GM18517 (cell line): ENCODE results near the gene ARV1.

Experiments used
- ATAC-seq: cut with Tn5 transposase; IDR thresholded peaks from one replicate; pipeline ENCODE4 v1.9.1; 2021; ENCODE audit warnings: mild to moderate bottlenecking, moderate library complexity; ENCODE audit not compliant: unreplicated experiment

The ARV1 gene

GRCh38 chr1:230978491-230979388, at the start of gene ARV1, which contains the start of gene TTC13:
Gene ARV1 (plus strand): TSS chr1:230979094. CDS start chr1:230979106, 12 bp downstream.
Gene TTC13 (minus strand): TSS chr1:230978861. CDS start chr1:230978830, 31 bp downstream.
- ATAC-seq, result peak; percentile 89

- no peak for ATAC-seq
These were observed 47.9 kb upstream of the ARV1 start for GRCh38 chr1:230930986-230931385.

- no peak for ATAC-seq
These were observed 43.0 kb upstream of the ARV1 start for GRCh38 chr1:230935852-230936251.

GRCh38 chr1:230936475-230936874, 42.4 kb upstream of the ARV1 start:
- no peak for ATAC-seq

- ATAC-seq, result no peak
These were observed 41.5 kb upstream of the ARV1 start for GRCh38 chr1:230937371-230937770.

- ATAC-seq, result no peak
These were observed 39.9 kb upstream of the ARV1 start for GRCh38 chr1:230938924-230939368.

- no peak for ATAC-seq
These were observed 38.9 kb upstream of the ARV1 start for GRCh38 chr1:230939806-230940489.

GRCh38 chr1:230940848-230941247, 38.0 kb upstream of the ARV1 start:
- ATAC-seq, result no peak

GRCh38 chr1:230943048-230943593, 35.8 kb upstream of the ARV1 start:
- no peak for ATAC-seq

GRCh38 chr1:230948301-230948700, 30.6 kb upstream of the ARV1 start:
- no peak for ATAC-seq

GRCh38 chr1:230948903-230949302, 30.0 kb upstream of the ARV1 start:
- ATAC-seq, result no peak

- no peak for ATAC-seq
These were observed 28.5 kb upstream of the ARV1 start for GRCh38 chr1:230950404-230950803.

- peak; percentile 93 for ATAC-seq
These were observed 21.3 kb upstream of the ARV1 start for GRCh38 chr1:230957580-230957989.

GRCh38 chr1:230958370-230958769, 20.5 kb upstream of the ARV1 start:
- ATAC-seq, result no peak

GRCh38 chr1:230964896-230965295, 14.0 kb upstream of the ARV1 start:
- ATAC-seq, result no peak

- no peak for ATAC-seq
These were observed 13.4 kb upstream of the ARV1 start for GRCh38 chr1:230965535-230965934.

GRCh38 chr1:230966358-230966873, 12.5 kb upstream of the ARV1 start:
- no peak for ATAC-seq

GRCh38 chr1:230970432-230970831, 8.5 kb upstream of the ARV1 start:
- ATAC-seq, result no peak

GRCh38 chr1:230971771-230972170, 7.1 kb upstream of the ARV1 start:
- ATAC-seq, result no peak

- ATAC-seq, result peak; percentile 76
These were observed 6.0 kb upstream of the ARV1 start for GRCh38 chr1:230972855-230973271.

- ATAC-seq, result no peak
These were observed 3.3 kb upstream of the ARV1 start for GRCh38 chr1:230975636-230976035.
